Umbilical cord (tissue), 2 donors: ENCODE measurements around the gene KLHDC9. TPM values are rescaled to one million over a fixed set of nuclear protein-coding genes. Genes with fewer than 3 reads are reported as not detected.
"Not testable (repeated sequence)": the region's sequence is repeated elsewhere in the genome, so short reads cannot be mapped to it uniquely, and the experiment has no call there.

ENCODE experiments used
- DNase-seq: peaks from one replicate; pipeline ENCODE4 v3.0.0-alpha.2; 2015; ENCODE audit warnings: low spot score
- total RNA-seq: library from RNA; depleted of rRNA; stranded (reverse); fragments of >200 nt; gene quantifications from one replicate; pipeline ENCODE4 v1.2.3, GENCODE V29; 2014; ENCODE audit warnings: low replicate concordance; ENCODE audit not compliant: insufficient read depth

KLHDC9 gene
- total RNA-seq, 1 donor from 2014 or later, result 10.6 TPM

GRCh38 chr1:161095230-161095629, 2.9 kb upstream of the KLHDC9 start:
- no peak for DNase-seq

- no peak for DNase-seq
Observed at GRCh38 chr1:161096015-161096414, 2.1 kb upstream of the KLHDC9 start.

GRCh38 chr1:161096530-161096929, 1.6 kb upstream of the KLHDC9 start:
- peak; percentile 94 for DNase-seq

GRCh38 chr1:161099090-161099802, 1.1 kb downstream of the KLHDC9 start:
- DNase-seq, result no peak

- no peak for DNase-seq
Observed at GRCh38 chr1:161100556-161100955, 2.4 kb downstream of the KLHDC9 start.

- DNase-seq, result no peak
Observed at GRCh38 chr1:161106431-161106830, 8.3 kb downstream of the KLHDC9 start.

GRCh38 chr1:161111117-161111516, 13.0 kb downstream of the KLHDC9 start:
- DNase-seq, result no peak

GRCh38 chr1:161111527-161111926, 13.4 kb downstream of the KLHDC9 start:
- no peak for DNase-seq

GRCh38 chr1:161113915-161114314, 15.8 kb downstream of the KLHDC9 start:
- no peak for DNase-seq

GRCh38 chr1:161114556-161114955, 16.4 kb downstream of the KLHDC9 start:
- no peak for DNase-seq

- DNase-seq, result no peak
Observed at GRCh38 chr1:161115132-161115711, 17.1 kb downstream of the KLHDC9 start.

GRCh38 chr1:161115961-161116360, 17.8 kb downstream of the KLHDC9 start:
- DNase-seq, result not testable (repeated sequence)

GRCh38 chr1:161117759-161118581, 19.8 kb downstream of the KLHDC9 start, which contains the start of the genes NIT1 and PFDN2:
NIT1 (plus strand) TSS chr1:161118105; CDS start chr1:161118177, 72 bp downstream.
PFDN2 (minus strand) TSS chr1:161118037; CDS start chr1:161118026, 11 bp downstream.
- peak; percentile 92 for DNase-seq

GRCh38 chr1:161119092-161119903, 21.1 kb downstream of the KLHDC9 start:
- peak; percentile 72 for DNase-seq

- no peak for DNase-seq
Observed at GRCh38 chr1:161121042-161121650, 23.0 kb downstream of the KLHDC9 start.

- DNase-seq, result no peak
Observed at GRCh38 chr1:161121834-161122233, 23.7 kb downstream of the KLHDC9 start.

GRCh38 chr1:161122967-161123366, 24.8 kb downstream of the KLHDC9 start:
- DNase-seq, result no peak

- no peak for DNase-seq
Observed at GRCh38 chr1:161127649-161128048, 29.5 kb downstream of the KLHDC9 start.

GRCh38 chr1:161128591-161129420, 30.6 kb downstream of the KLHDC9 start:
- no peak for DNase-seq

GRCh38 chr1:161130266-161130665, 32.1 kb downstream of the KLHDC9 start:
- DNase-seq, result no peak
